Esophagus squamous epithelium (tissue), 4 donors: ENCODE measurements around the gene SLC25A45.

ENCODE experiments used
- POLR2A ChIP-seq, 4 donors: fragments of 450-650 bp; IDR thresholded peaks; one replicate each; pipeline ENCODE4 v1.6.1; 2017; ENCODE audit warnings: antibody characterized with exemption in 4 of 4, mild to moderate bottlenecking in 4 of 4, moderate library complexity in 3 of 4
- TF ChIP-seq, protein P1 (sequence below), 6 experiments: fragments of 450-650 bp in 4 of 6; fragments of 200-600 bp in 2 of 6; sonication (generic) in 2 of 6; IDR thresholded peaks; one replicate each; pipeline ENCODE4 v1.5.1; 2016 to 2019; ENCODE audit warnings: antibody characterized with exemption in 6 of 6, mild to moderate bottlenecking in 4 of 6, moderate library complexity in 4 of 6

- TF ChIP-seq, protein P1, sequence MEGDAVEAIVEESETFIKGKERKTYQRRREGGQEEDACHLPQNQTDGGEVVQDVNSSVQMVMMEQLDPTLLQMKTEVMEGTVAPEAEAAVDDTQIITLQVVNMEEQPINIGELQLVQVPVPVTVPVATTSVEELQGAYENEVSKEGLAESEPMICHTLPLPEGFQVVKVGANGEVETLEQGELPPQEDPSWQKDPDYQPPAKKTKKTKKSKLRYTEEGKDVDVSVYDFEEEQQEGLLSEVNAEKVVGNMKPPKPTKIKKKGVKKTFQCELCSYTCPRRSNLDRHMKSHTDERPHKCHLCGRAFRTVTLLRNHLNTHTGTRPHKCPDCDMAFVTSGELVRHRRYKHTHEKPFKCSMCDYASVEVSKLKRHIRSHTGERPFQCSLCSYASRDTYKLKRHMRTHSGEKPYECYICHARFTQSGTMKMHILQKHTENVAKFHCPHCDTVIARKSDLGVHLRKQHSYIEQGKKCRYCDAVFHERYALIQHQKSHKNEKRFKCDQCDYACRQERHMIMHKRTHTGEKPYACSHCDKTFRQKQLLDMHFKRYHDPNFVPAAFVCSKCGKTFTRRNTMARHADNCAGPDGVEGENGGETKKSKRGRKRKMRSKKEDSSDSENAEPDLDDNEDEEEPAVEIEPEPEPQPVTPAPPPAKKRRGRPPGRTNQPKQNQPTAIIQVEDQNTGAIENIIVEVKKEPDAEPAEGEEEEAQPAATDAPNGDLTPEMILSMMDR (IDR thresholded peaks at IDR 0.05) = no peak
- TF ChIP-seq POLR2A (IDR thresholded peaks at IDR 0.05) = no peak
These were observed 10.5 kb upstream of the SLC25A45 start for GRCh38 chr11:65392899-65393298.
